ENCODE results near the gene MRTFA. TPM values are rescaled to one million over a fixed set of nuclear protein-coding genes. Genes with fewer than 3 reads are reported as not detected.

Gene MRTFA
- total RNA-seq, 2 donors from 2014 or later = 71.0 to 104 TPM

- no peaks in the 10 kb centered on the region for H3K36me3 ChIP-seq
- intact Hi-C loops (cut with DNase I) = no loop called here
- WGBS = 57% methylated on average over 1 of the region's 1 CpG
- peak overlapping the region; percentile 85 to 90 for H3K27ac ChIP-seq
- H3K4me3 ChIP-seq = no peak overlapping the region
- no peak for TF ChIP-seq CTCF (IDR thresholded peaks at IDR 0.05)
- TF ChIP-seq POLR2A (IDR thresholded peaks at IDR 0.05) = no peak
- no peak for TF ChIP-seq POLR2AphosphoS5 (IDR thresholded peaks at IDR 0.05)
- H3K27me3 ChIP-seq (replicated peaks; ENCODE audit: insufficient read depth) = no peaks in the 10 kb centered on the region
- no peak for DNase-seq (ENCODE audit: low spot score)
- peaks cover 6% of the 10 kb centered on the region for H3K4me1 ChIP-seq (replicated peaks)
- no peaks in the 10 kb centered on the region for H3K9me3 ChIP-seq
These were observed 239.1 kb downstream of the MRTFA start for GRCh38 chr22:40397396-40397795.

GRCh38 chr22:40396882-40397281 lies 239.6 kb downstream of the MRTFA start:
- intact Hi-C loops (cut with DNase I) = no loop called here
- H3K4me1 ChIP-seq (replicated peaks) = peaks cover 6% of the 10 kb centered on the region

GRCh38 chr22:40395607-40396006 lies 240.9 kb downstream of the MRTFA start:
- H3K9me3 ChIP-seq = no peaks in the 10 kb centered on the region
- H3K4me3 ChIP-seq = no peak overlapping the region
- H3K4me1 ChIP-seq (replicated peaks) = peaks cover 6% of the 10 kb centered on the region
- H3K27me3 ChIP-seq (replicated peaks; ENCODE audit: insufficient read depth) = no peaks in the 10 kb centered on the region
- TF ChIP-seq POLR2A (IDR thresholded peaks at IDR 0.05) = no peak
- no peak for TF ChIP-seq POLR2AphosphoS5 (IDR thresholded peaks at IDR 0.05)
- TF ChIP-seq CTCF (IDR thresholded peaks at IDR 0.05) = no peak
- 93% methylated on average over 7 of the region's 7 CpGs for WGBS
- intact Hi-C loops (cut with DNase I) = no loop called here
- no peak for DNase-seq (ENCODE audit: low spot score)
- H3K27ac ChIP-seq = peak overlapping the region; percentile 85 to 90
- no peaks in the 10 kb centered on the region for H3K36me3 ChIP-seq

More at GRCh38 chr22:40396882-40397281, 239.6 kb downstream of the MRTFA start:
- TF ChIP-seq CTCF (IDR thresholded peaks at IDR 0.05) (no peak), POLR2AphosphoS5 (IDR thresholded peaks at IDR 0.05) (peak; percentile 98), POLR2A (IDR thresholded peaks at IDR 0.05) (peak; percentile 13)
- H3K27ac ChIP-seq = peak overlapping the region; percentile 85 to 90
- no peak overlapping the region for H3K4me3 ChIP-seq
- peak; percentile 94 for DNase-seq (ENCODE audit: low spot score)
- H3K27me3 ChIP-seq (replicated peaks; ENCODE audit: insufficient read depth) = no peaks in the 10 kb centered on the region
- H3K9me3 ChIP-seq = no peaks in the 10 kb centered on the region
- no peaks in the 10 kb centered on the region for H3K36me3 ChIP-seq
- whole genome bisulfite sequencing = 20% methylated on average over 4 of the region's 4 CpGs

- TF ChIP-seq POLR2AphosphoS5 (IDR thresholded peaks at IDR 0.05) = no peak
- no peak for TF ChIP-seq POLR2A (IDR thresholded peaks at IDR 0.05)
- no peak for TF ChIP-seq CTCF (IDR thresholded peaks at IDR 0.05)
- H3K4me1 ChIP-seq (replicated peaks) = peaks cover 6% of the 10 kb centered on the region
- no peak overlapping the region for H3K4me3 ChIP-seq
- no peak for DNase-seq (ENCODE audit: low spot score)
- no peaks in the 10 kb centered on the region for H3K9me3 ChIP-seq
- intact Hi-C loops (cut with DNase I) = no loop called here
- WGBS = 70% methylated on average over 3 of the region's 3 CpGs
- H3K36me3 ChIP-seq = no peaks in the 10 kb centered on the region
- H3K27me3 ChIP-seq (replicated peaks; ENCODE audit: insufficient read depth) = no peaks in the 10 kb centered on the region
- H3K27ac ChIP-seq = peak overlapping the region; percentile 30 to 85
These were observed 241.9 kb downstream of the MRTFA start for GRCh38 chr22:40394607-40395006.

GRCh38 chr22:40392618-40393017 lies 243.9 kb downstream of the MRTFA start:
- TF ChIP-seq CTCF (IDR thresholded peaks at IDR 0.05) = no peak
- no peak for TF ChIP-seq POLR2AphosphoS5 (IDR thresholded peaks at IDR 0.05)
- TF ChIP-seq POLR2A (IDR thresholded peaks at IDR 0.05) = no peak
- Histone ChIP-seq H3K4me3 (no peak overlapping the region), H3K36me3 (no peaks in the 10 kb centered on the region), H3K4me1 (replicated peaks) (peaks cover 9% of the 10 kb centered on the region), H3K27me3 (replicated peaks; ENCODE audit: insufficient read depth) (no peaks in the 10 kb centered on the region), H3K27ac (no peak overlapping the region), H3K9me3 (no peaks in the 10 kb centered on the region)
- WGBS = 91% methylated on average over 2 of the region's 2 CpGs
- intact Hi-C loops (cut with DNase I) = no loop called here
- DNase-seq (ENCODE audit: low spot score) = no peak

Measured in prostate gland (tissue), 2 donors.